A549 (cell line): Measurements from ENCODE around the gene ESYT2. TPM values are rescaled to one million over a fixed set of nuclear protein-coding genes. Genes with fewer than 3 reads are reported as not detected.

Source experiments
- ATAC-seq, 2 experiments: fragments of 200-7000 bp in 1 of 2; fragments of >200 bp in 1 of 2; cut with Nextera tagmentation in 1 of 2; cut with Tn5 transposase in 1 of 2; 3 replicates each; pipeline versions ENCODE4 v1.8.0 to v1.9.1; 2018 to 2020; ENCODE audit warnings: mild to moderate bottlenecking in 1 of 2, moderate library complexity in 1 of 2
- CTCF ChIA-PET: fragments of 300-600 bp; sonication (Branson Sonifier 250); formaldehyde crosslinking; extraction: SDS; loops from one replicate; lab custom pipeline; 2021; ENCODE audit warnings: antibody characterized with exemption, inconsistent platforms; lab: Yijun Ruan, JAX
- POLR2A ChIA-PET: fragments of 350-600 bp; formaldehyde crosslinking; extraction: SDS; loops from one replicate; lab custom pipeline; 2021; ENCODE audit warnings: antibody characterized with exemption, inconsistent platforms; lab: Yijun Ruan, JAX
- DNase-seq, 2 experiments: peaks; one replicate each; pipeline versions ENCODE4 v3.0.0 to v3.0.0-alpha.2; 2011 to 2016; ENCODE audit warnings: low read depth in 1 of 2, low spot score in 1 of 2
- FAIRE-seq: peaks from 2 replicates; lab custom pipeline; 2011; peaks lifted over from hg19 to GRCh38; lab: Jason Lieb, UNC
- H3K27ac ChIP-seq, 2 experiments: fragments of >200 bp; sonication (Bioruptor Twin); formaldehyde crosslinking; 3 replicates each; pipeline ENCODE4 v1.5.1; 2016 to 2017
- H3K4me1 ChIP-seq: fragments of >200 bp; sonication (Bioruptor Twin); formaldehyde crosslinking; 3 replicates; pipeline ENCODE4 v1.6.1; 2016
- H3K4me2 ChIP-seq: fragments of >200 bp; sonication (Bioruptor Twin); formaldehyde crosslinking; 3 replicates; pipeline ENCODE4 v1.6.1; 2016
- H3K4me3 ChIP-seq: fragments of >200 bp; sonication (Bioruptor Twin); formaldehyde crosslinking; 3 replicates; pipeline ENCODE4 v1.5.1; 2016
- H3K9me3 ChIP-seq: fragments of >200 bp; sonication (Bioruptor Twin); formaldehyde crosslinking; 3 replicates; pipeline ENCODE4 v1.6.1; 2016
- BCL3 ChIP-seq: fragments of >200 bp; sonication (Bioruptor Twin); formaldehyde crosslinking; IDR thresholded peaks from 3 replicates; pipeline ENCODE4 v1.6.1; 2016
- BHLHE40 ChIP-seq: IDR thresholded peaks from 2 replicates; pipeline ENCODE4 v1.6.1; 2012; ENCODE audit warnings: low read depth, low read length, inconsistent platforms
- CBX2 ChIP-seq: fragments of 200-600 bp; sonication (generic); IDR thresholded peaks from 2 replicates; pipeline ENCODE4 v1.6.1; 2016; ENCODE audit warnings: low read depth, mild to moderate bottlenecking, borderline replicate concordance
- CBX8 ChIP-seq: fragments of 200-600 bp; sonication (generic); IDR thresholded peaks from 2 replicates; pipeline ENCODE4 v1.6.1; 2016
- EHF ChIP-seq: fragments of 250-450 bp; sonication (Bioruptor Pico); IDR thresholded peaks from 2 replicates; pipeline ENCODE4 v1.5.0; 2020; ENCODE audit warnings: mild to moderate bottlenecking
- EP300 ChIP-seq, 2 experiments: fragments of >200 bp; sonication (Bioruptor Twin); formaldehyde crosslinking; IDR thresholded peaks; 2 replicates in 1 of 2; 3 replicates in 1 of 2; pipeline ENCODE4 v1.6.1; 2016 to 2017
- FOXS1 ChIP-seq: fragments of 250-450 bp; sonication (Bioruptor Pico); IDR thresholded peaks from 2 replicates; pipeline ENCODE4 v1.5.0; 2020; ENCODE audit warnings: mild to moderate bottlenecking, moderate library complexity
- HDAC2 ChIP-seq: fragments of 200-600 bp; sonication (generic); IDR thresholded peaks from 2 replicates; pipeline ENCODE4 v1.6.1; 2016
- HES2 ChIP-seq: fragments of >200 bp; sonication (Bioruptor Twin); formaldehyde crosslinking; IDR thresholded peaks from 2 replicates; pipeline ENCODE4 v1.6.1; 2016
- HEYL ChIP-seq: fragments of 250-450 bp; sonication (Bioruptor Pico); IDR thresholded peaks from 2 replicates; pipeline ENCODE4 v1.8.0; 2021; ENCODE audit warnings: mild to moderate bottlenecking, moderate library complexity
- HOXA7 ChIP-seq: fragments of 250-450 bp; sonication (Bioruptor Pico); IDR thresholded peaks from 2 replicates; pipeline ENCODE4 v1.5.0; 2020; ENCODE audit warnings: mild to moderate bottlenecking, moderate library complexity
- HOXB5 ChIP-seq: fragments of 250-450 bp; sonication (Bioruptor Pico); IDR thresholded peaks from 2 replicates; pipeline ENCODE4 v1.5.0; 2020; ENCODE audit warnings: mild to moderate bottlenecking, moderate library complexity
- KDM1A ChIP-seq: fragments of 200-600 bp; sonication (generic); IDR thresholded peaks from 2 replicates; pipeline ENCODE4 v1.6.1; 2016; ENCODE audit warnings: low read depth, mild to moderate bottlenecking
- MAFK ChIP-seq: fragments of 450-650 bp; IDR thresholded peaks from 2 replicates; pipeline ENCODE4 v1.6.1; 2014; ENCODE audit not compliant: partially characterized antibody
- MAX ChIP-seq: IDR thresholded peaks from 2 replicates; pipeline ENCODE4 v1.6.1; 2012
- MAZ ChIP-seq: fragments of 150-350 bp; IDR thresholded peaks from 2 replicates; pipeline ENCODE4 v1.6.1; 2014; ENCODE audit warnings: antibody characterized with exemption, low read depth, low read length, borderline replicate concordance
- MYC ChIP-seq: IDR thresholded peaks from 2 replicates; pipeline ENCODE4 v1.6.1; 2012; ENCODE audit warnings: mild to moderate bottlenecking, inconsistent platforms, low read length, improper control_type of control experiment, borderline replicate concordance
- NPAS2 ChIP-seq: fragments of 250-450 bp; sonication (Bioruptor Pico); IDR thresholded peaks from 2 replicates; pipeline ENCODE4 v1.8.0; 2022; ENCODE audit warnings: mild to moderate bottlenecking, moderate library complexity, borderline replicate concordance
- NR3C1 ChIP-seq: fragments of >200 bp; sonication (Bioruptor Twin); formaldehyde crosslinking; IDR thresholded peaks from 3 replicates; pipeline ENCODE4 v1.6.1; 2017
- POLR2AphosphoS2 ChIP-seq: conservative IDR thresholded peaks from 2 replicates; pipeline ENCODE4 v1.6.1; 2012; ENCODE audit warnings: low read length, improper control_type of control experiment, inconsistent platforms
- RAD21 ChIP-seq, 2 experiments: fragments of >200 bp in 1 of 2; sonication (Bioruptor Twin) in 1 of 2; formaldehyde crosslinking in 1 of 2; IDR thresholded peaks in 1 of 2; conservative IDR thresholded peaks in 1 of 2; 2 replicates in 1 of 2; 3 replicates in 1 of 2; pipeline ENCODE4 v1.6.1; 2012 to 2018; ENCODE audit warnings: inconsistent platforms in 1 of 2
- RCOR1 ChIP-seq: fragments of 150-350 bp; IDR thresholded peaks from 2 replicates; pipeline ENCODE4 v1.6.1; 2014; ENCODE audit warnings: antibody characterized with exemption, low read length, low read depth
- RFX5 ChIP-seq: fragments of 450-650 bp; IDR thresholded peaks from 2 replicates; pipeline ENCODE4 v1.7.1; 2014; ENCODE audit warnings: antibody characterized with exemption, mild to moderate bottlenecking, moderate library complexity
- RNF2 ChIP-seq: fragments of 200-600 bp; sonication (generic); IDR thresholded peaks from 2 replicates; pipeline ENCODE4 v1.6.1; 2016; ENCODE audit warnings: low read depth, mild to moderate bottlenecking, antibody characterized with exemption, moderate library complexity, borderline replicate concordance
- USF2 ChIP-seq: fragments of 450-650 bp; IDR thresholded peaks from 2 replicates; pipeline ENCODE4 v1.6.1; 2014; ENCODE audit warnings: antibody characterized with exemption
- ZFP36 ChIP-seq: fragments of 450-650 bp; IDR thresholded peaks from 2 replicates; pipeline ENCODE4 v1.6.1; 2014; ENCODE audit warnings: borderline replicate concordance; ENCODE audit not compliant: partially characterized antibody
- WGBS: methylation state at CpG from one replicate; pipeline ENCODE4 v1.1.6; 2017; ENCODE audit errors: missing lambda C conversion rate; 5-methylcytosine and 5-hydroxymethylcytosine counted together
- polyA plus RNA-seq, 4 experiments: library from polyadenylated mRNA; depleted of rRNA in 3 of 4; stranded (reverse); fragments of >200 nt; fragmentation: RNase III in 1 of 4; extraction: RNeasy Plus Mini Kit Qiagen cat#74134 plus additional on column Dnase treatment in 1 of 4; gene quantifications; 2 replicates in 3 of 4; 3 replicates in 1 of 4; pipeline ENCODE4 v1.2.3, GENCODE V29; 2011 to 2017
- TF ChIP-seq, protein P1 (sequence below): IDR thresholded peaks from 2 replicates; pipeline ENCODE4 v1.6.1; 2012; ENCODE audit warnings: low read depth, borderline replicate concordance

The ESYT2 gene
- polyA plus RNA-seq, 2 of the 4 experiments (the other 2 are of a cell fraction), result 45.8 to 77.0 TPM

- peak; percentile 23 to 26; a peak in 4 of 6 replicates for ATAC-seq
- Histone ChIP-seq H3K4me2 (no peak overlapping the region), H3K4me3 (no peak overlapping the region), H3K9me3 (no peaks in the 10 kb centered on the region), H3K27ac (no peak overlapping the region), H3K4me1 (no peaks in the 10 kb centered on the region)
- CTCF ChIA-PET, result interaction anchor here (0.9 kb wide), 1 partner anchor 13 kb away, joined by 3 read pairs; no protein-coding TSS in a partner anchor
- WGBS, result 85% methylated on average over 13 of the region's 13 CpGs
- no peak for TF ChIP-seq HEYL (CRISPR knock-in tag)
- TF ChIP-seq ZFP36, result no peak
- TF ChIP-seq RFX5, result no peak
- DNase-seq, result no peak
- FAIRE-seq, result no peak
- POLR2A ChIA-PET, result interaction anchor here (0.8 kb wide), 1 partner anchor 95 kb away, joined by 3 read pairs; no protein-coding TSS in a partner anchor
Observed at GRCh38 chr7:158723266-158723665, 106.0 kb downstream of the ESYT2 start.

GRCh38 chr7:158722574-158723237 is 106.6 kb downstream of the ESYT2 start:
- Histone ChIP-seq H3K9me3 (no peaks in the 10 kb centered on the region), H3K4me3 (no peak overlapping the region), H3K4me1 (no peaks in the 10 kb centered on the region), H3K4me2 (no peak overlapping the region), H3K27ac (no peak overlapping the region)
- no peak for TF ChIP-seq MAX
- no peak for DNase-seq
- whole genome bisulfite sequencing, result 86% methylated on average over 6 of the region's 6 CpGs
- FAIRE-seq, result no peak
- CTCF ChIA-PET, result interaction anchor here (0.8 kb wide), 1 partner anchor 9 kb away, joined by 3 read pairs; no protein-coding TSS in a partner anchor
- POLR2A ChIA-PET, result no interaction called here
- ATAC-seq, result no peak

DNA sequence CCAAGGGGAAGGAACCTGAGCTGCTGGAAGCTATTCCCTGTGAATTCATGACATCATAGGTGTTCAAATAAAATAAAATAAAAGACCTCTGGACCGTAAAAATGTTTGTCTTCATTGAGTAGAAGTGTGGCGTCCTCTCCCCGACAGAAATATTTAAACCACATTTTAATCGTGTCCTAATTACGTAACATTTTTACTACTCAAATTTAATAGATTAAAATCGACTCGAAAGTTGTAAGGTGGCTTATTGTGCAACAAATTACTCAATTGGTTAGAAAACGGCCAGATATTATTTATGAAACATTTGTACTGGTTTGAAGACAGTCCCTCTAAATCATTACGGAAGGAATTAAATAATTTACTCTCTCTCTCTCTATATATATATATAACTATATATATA is 109.2 kb downstream of the ESYT2 start:
- FAIRE-seq, result no peak
- H3K9me3 ChIP-seq, result no peaks in the 10 kb centered on the region
- ATAC-seq, result no peak

GRCh38 chr7:158716802-158717201 is 112.5 kb downstream of the ESYT2 start:
- H3K27ac ChIP-seq, result no peak overlapping the region
- no peak for FAIRE-seq
- ChIA-PET CTCF (interaction anchor here (0.7 kb wide), 1 partner anchor 11 kb away, joined by 3 read pairs; no protein-coding TSS in a partner anchor), POLR2A (no interaction called here)
- H3K9me3 ChIP-seq, result no peaks in the 10 kb centered on the region
- ATAC-seq, result peak; percentile 25 to 56; a peak in 1 of 6 replicates
- DNase-seq, result no peak
- 39% methylated on average over 1 of the region's 1 CpG for WGBS
- H3K4me1 ChIP-seq, result no peaks in the 10 kb centered on the region
- H3K4me3 ChIP-seq, result no peak overlapping the region
- H3K4me2 ChIP-seq, result no peak overlapping the region
- TF ChIP-seq EHF (CRISPR knock-in tag) (no peak), MAZ (no peak), FOXS1 (CRISPR knock-in tag) (no peak), EP300 (IDR thresholded peaks at IDR 0.05) (no peak), RAD21 (conservative IDR thresholded peaks at IDR 0.05 in 1 of 2, IDR thresholded peaks at IDR 0.05 in 1 of 2) (no peak), BCL3 (no peak), MYC (no peak), CBX2 (no peak), POLR2AphosphoS2 (no peak), HDAC2 (no peak), HOXB5 (no peak)

More for the DNA sequence above, 109.2 kb downstream of the ESYT2 start:
- Histone ChIP-seq H3K4me1 (no peaks in the 10 kb centered on the region), H3K4me2 (peak overlapping the region; percentile 53), H3K4me3 (peak overlapping the region; percentile 25; the same call in 1 of the 3 replicates), H3K27ac (no peak overlapping the region)
- WGBS, result 29% methylated on average over 9 of the region's 9 CpGs
- DNase-seq, result no peak
- CTCF ChIA-PET, result interaction anchor here (1.4 to 2.0 kb wide), 4 partner anchors 10 to 24 kb away, joined by 4 to 6 read pairs (median 4); partner anchors contain the start of gene NCAPG2
- TF ChIP-seq MAFK (no peak), MAX (no peak), KDM1A (no peak), NR3C1 (no peak), RFX5 (no peak), USF2 (no peak), CBX8 (no peak), HEYL (CRISPR knock-in tag) (no peak), NPAS2 (CRISPR knock-in tag) (no peak), HES2 (no peak), HOXA7 (no peak), RNF2 (no peak), RCOR1 (no peak), BHLHE40 (no peak)
- TF ChIP-seq, protein P1, sequence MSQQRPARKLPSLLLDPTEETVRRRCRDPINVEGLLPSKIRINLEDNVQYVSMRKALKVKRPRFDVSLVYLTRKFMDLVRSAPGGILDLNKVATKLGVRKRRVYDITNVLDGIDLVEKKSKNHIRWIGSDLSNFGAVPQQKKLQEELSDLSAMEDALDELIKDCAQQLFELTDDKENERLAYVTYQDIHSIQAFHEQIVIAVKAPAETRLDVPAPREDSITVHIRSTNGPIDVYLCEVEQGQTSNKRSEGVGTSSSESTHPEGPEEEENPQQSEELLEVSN, result no peak
- POLR2A ChIA-PET, result interaction anchor here (1.0 kb wide), 1 partner anchor 15 kb away, joined by 3 read pairs; no protein-coding TSS in a partner anchor
